HEK293 (cell line): ENCODE results near the gene GNG7.

ENCODE experiments used
- CTCF ChIA-PET: fragments of 350-600 bp; formaldehyde crosslinking; extraction: SDS; loops from one replicate; lab custom pipeline; 2021; ENCODE audit warnings: antibody characterized with exemption; lab: Yijun Ruan, JAX
- POLR2A ChIA-PET: fragments of 300-600 bp; formaldehyde crosslinking; extraction: SDS; loops from one replicate; lab custom pipeline; 2020; ENCODE audit warnings: antibody characterized with exemption, inconsistent platforms; lab: Yijun Ruan, JAX
- H3K27ac ChIP-seq: fragments of 200-500 bp; sonication (Bioruptor generic); 2 replicates; pipeline ENCODE4 v1.5.1; 2014; ENCODE audit warnings: low read depth, low read length, control low read depth, inconsistent platforms; ENCODE audit errors: extremely low read depth
- H3K36me3 ChIP-seq, 2 experiments: fragments of 200-500 bp in 1 of 2; sonication (Bioruptor generic) in 1 of 2; 1 replicate in 1 of 2; 2 replicates in 1 of 2; pipeline ENCODE4 v1.5.1; 2014 to 2017; ENCODE audit warnings: inconsistent platforms in 2 of 2, low read length in 2 of 2; ENCODE audit not compliant: control insufficient read depth in 2 of 2, insufficient read depth in 1 of 2
- H3K4me1 ChIP-seq: fragments of 200-500 bp; sonication (Bioruptor generic); 2 replicates; pipeline ENCODE4 v1.5.1; 2014; ENCODE audit warnings: mild to moderate bottlenecking, low read length, inconsistent platforms; ENCODE audit not compliant: control insufficient read depth, insufficient read depth
- H3K4me3 ChIP-seq: 2 replicates; pipeline ENCODE4 v1.5.1; 2011; ENCODE audit warnings: low read depth, mild to moderate bottlenecking, control low read depth, low read length, moderate library complexity
- H3K9me3 ChIP-seq: fragments of 200-500 bp; sonication (Bioruptor generic); 2 replicates; pipeline ENCODE4 v1.5.1; 2014; ENCODE audit warnings: low read depth, low read length, inconsistent platforms; ENCODE audit not compliant: control insufficient read depth, insufficient read depth
- KLF10 ChIP-seq: fragments of 450-650 bp; IDR thresholded peaks from 2 replicates; pipeline ENCODE4 v1.5.1; 2018; ENCODE audit warnings: missing biosample characterization, mild to moderate bottlenecking, missing genetic modification characterization
- KLF16 ChIP-seq: fragments of 450-650 bp; formaldehyde crosslinking; IDR thresholded peaks from 2 replicates; pipeline ENCODE4 v1.5.1; 2017; ENCODE audit warnings: missing biosample characterization, missing genetic modification characterization
- KLF8 ChIP-seq: fragments of 450-650 bp; formaldehyde crosslinking; IDR thresholded peaks from 2 replicates; pipeline ENCODE4 v1.5.1; 2016; ENCODE audit warnings: missing biosample characterization, missing genetic modification characterization
- KLF9 ChIP-seq: fragments of 450-650 bp; formaldehyde crosslinking; IDR thresholded peaks from 2 replicates; pipeline ENCODE4 v1.5.1; 2016; ENCODE audit warnings: missing biosample characterization, missing genetic modification characterization, low read depth
- OSR2 ChIP-seq: fragments of 450-650 bp; formaldehyde crosslinking; IDR thresholded peaks from 2 replicates; pipeline ENCODE4 v1.5.1; 2016; ENCODE audit warnings: missing biosample characterization, missing genetic modification characterization
- REPIN1 ChIP-seq: fragments of 450-650 bp; formaldehyde crosslinking; IDR thresholded peaks from 2 replicates; pipeline ENCODE4 v1.5.1; 2017; ENCODE audit warnings: missing biosample characterization, missing genetic modification characterization, low read depth
- ZNF157 ChIP-seq: fragments of 450-650 bp; formaldehyde crosslinking; IDR thresholded peaks from 2 replicates; pipeline ENCODE4 v1.5.1; 2016; ENCODE audit warnings: missing biosample characterization, missing genetic modification characterization
- ZNF335 ChIP-seq: fragments of 450-650 bp; formaldehyde crosslinking; conservative IDR thresholded peaks from 2 replicates; pipeline ENCODE4 v1.5.1; 2016; ENCODE audit warnings: missing biosample characterization, missing genetic modification characterization
- ZNF501 ChIP-seq: fragments of 450-650 bp; formaldehyde crosslinking; IDR thresholded peaks from 2 replicates; pipeline ENCODE4 v1.5.1; 2016; ENCODE audit warnings: missing biosample characterization, missing genetic modification characterization
- ZNF510 ChIP-seq: fragments of 450-650 bp; formaldehyde crosslinking; IDR thresholded peaks from 2 replicates; pipeline ENCODE4 v1.5.1; 2018; ENCODE audit warnings: mild to moderate bottlenecking, missing genetic modification characterization, missing biosample characterization; ENCODE audit not compliant: insufficient replicate concordance
- ZNF514 ChIP-seq: fragments of 450-650 bp; formaldehyde crosslinking; IDR thresholded peaks from 2 replicates; pipeline ENCODE4 v1.5.1; 2016; ENCODE audit warnings: missing biosample characterization, missing genetic modification characterization
- ZNF626 ChIP-seq: fragments of 450-650 bp; sonication (Bioruptor Pico); formaldehyde crosslinking; IDR thresholded peaks from 2 replicates; pipeline ENCODE4 v1.5.1; 2018; ENCODE audit warnings: missing biosample characterization, missing genetic modification characterization, inconsistent platforms
- ZSCAN23 ChIP-seq: fragments of 450-650 bp; formaldehyde crosslinking; IDR thresholded peaks from 2 replicates; pipeline ENCODE4 v1.5.1; 2016; ENCODE audit warnings: missing biosample characterization, missing genetic modification characterization
- TF ChIP-seq, protein P1 (sequence below): fragments of 450-650 bp; formaldehyde crosslinking; IDR thresholded peaks from 2 replicates; pipeline ENCODE4 v1.5.1; 2016; ENCODE audit warnings: missing biosample characterization, missing genetic modification characterization
- TF ChIP-seq, protein P2 (sequence below): fragments of 450-650 bp; formaldehyde crosslinking; IDR thresholded peaks from 2 replicates; pipeline ENCODE4 v1.5.1; 2016; ENCODE audit warnings: missing biosample characterization, missing genetic modification characterization
- TF ChIP-seq, protein P3 (sequence below): fragments of 450-650 bp; formaldehyde crosslinking; IDR thresholded peaks from 2 replicates; pipeline ENCODE4 v1.5.1; 2016; ENCODE audit warnings: missing biosample characterization, missing genetic modification characterization
- TF ChIP-seq, protein P4 (sequence below): fragments of 450-650 bp; formaldehyde crosslinking; IDR thresholded peaks from 2 replicates; pipeline ENCODE4 v1.5.1; 2016; ENCODE audit warnings: missing biosample characterization, missing genetic modification characterization, low read depth
- TF ChIP-seq, protein P5 (sequence below): fragments of 450-650 bp; formaldehyde crosslinking; IDR thresholded peaks from 2 replicates; pipeline ENCODE4 v1.5.1; 2016; ENCODE audit warnings: missing biosample characterization, missing genetic modification characterization

The GNG7 gene

DNA sequence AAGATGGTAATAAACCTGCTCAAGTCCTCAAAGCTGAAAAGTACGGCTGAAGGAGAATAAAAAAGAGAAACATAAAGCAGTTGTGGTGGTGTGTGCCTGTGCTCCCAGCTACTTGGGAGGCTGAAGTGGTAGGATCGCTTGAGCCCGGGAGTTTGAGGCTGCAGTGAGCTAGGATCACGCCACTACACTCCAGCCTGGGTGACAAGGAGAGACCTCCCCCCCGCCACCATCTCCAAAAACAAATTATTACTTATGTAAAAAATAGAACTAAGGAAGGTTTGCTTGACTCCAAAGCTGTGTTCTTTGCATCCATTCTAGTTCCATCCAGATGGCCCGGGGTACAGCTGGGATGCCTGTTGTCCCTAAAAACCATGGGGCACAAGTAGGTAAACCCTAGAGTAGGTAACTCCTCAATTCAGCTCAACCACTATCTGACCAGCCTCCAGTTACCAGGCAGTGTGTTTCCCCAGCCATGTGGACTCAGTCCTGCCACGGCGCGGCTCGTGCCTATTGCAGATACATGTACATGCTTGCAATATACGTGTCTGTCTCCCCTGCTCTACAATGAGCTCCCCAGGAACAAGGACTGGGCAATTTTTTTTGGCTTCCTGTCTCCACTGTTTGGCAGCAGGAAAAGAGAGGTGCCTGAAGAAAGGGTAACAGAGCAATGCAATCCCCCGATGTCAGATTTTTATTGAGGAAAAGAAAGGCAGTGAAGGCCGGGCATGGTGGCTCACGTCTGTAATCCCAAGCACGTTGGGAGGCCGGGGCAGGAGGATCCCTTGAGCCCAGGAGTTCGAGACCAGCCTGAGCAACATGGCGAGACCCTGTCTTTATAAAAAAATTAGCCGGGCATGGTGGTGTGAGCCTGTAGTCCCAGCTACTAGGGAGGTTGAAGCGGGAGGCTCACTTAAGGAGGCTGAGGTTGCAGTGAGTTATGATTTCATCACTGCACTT is 101.3 kb downstream of the GNG7 start:
- POLR2A ChIA-PET, result interaction anchor here (0.9 to 3.8 kb wide), 2 partner anchors 10 to 124 kb away, joined by 3 to 105 read pairs; partner anchors contain the start of gene GADD45B
- CTCF ChIA-PET, result interaction anchor here (0.6 to 2.6 kb wide), 8 partner anchors 10 to 709 kb away, joined by 3 to 14 read pairs (median 6); no protein-coding TSS in a partner anchor

More for the DNA sequence above, 101.3 kb downstream of the GNG7 start:
- Histone ChIP-seq H3K4me1 (no peaks in the 10 kb centered on the region), H3K27ac (no peak overlapping the region), H3K9me3 (no peaks in the 10 kb centered on the region), H3K4me3 (no peak overlapping the region), H3K36me3 (no peaks in the 10 kb centered on the region)
- TF ChIP-seq ZNF501 (no peak), ZNF157 (peak; percentile 99), ZNF335 (no peak), ZNF626 (no peak), KLF16 (tag by site-specific recombination) (no peak), KLF10 (no peak), ZNF514 (tag by site-specific recombination) (no peak), KLF8 (no peak), ZNF510 (tag by site-specific recombination) (no peak), KLF9 (no peak), OSR2 (no peak), REPIN1 (tag by site-specific recombination) (no peak), ZSCAN23 (tag by site-specific recombination) (no peak)
- TF ChIP-seq, protein P1, sequence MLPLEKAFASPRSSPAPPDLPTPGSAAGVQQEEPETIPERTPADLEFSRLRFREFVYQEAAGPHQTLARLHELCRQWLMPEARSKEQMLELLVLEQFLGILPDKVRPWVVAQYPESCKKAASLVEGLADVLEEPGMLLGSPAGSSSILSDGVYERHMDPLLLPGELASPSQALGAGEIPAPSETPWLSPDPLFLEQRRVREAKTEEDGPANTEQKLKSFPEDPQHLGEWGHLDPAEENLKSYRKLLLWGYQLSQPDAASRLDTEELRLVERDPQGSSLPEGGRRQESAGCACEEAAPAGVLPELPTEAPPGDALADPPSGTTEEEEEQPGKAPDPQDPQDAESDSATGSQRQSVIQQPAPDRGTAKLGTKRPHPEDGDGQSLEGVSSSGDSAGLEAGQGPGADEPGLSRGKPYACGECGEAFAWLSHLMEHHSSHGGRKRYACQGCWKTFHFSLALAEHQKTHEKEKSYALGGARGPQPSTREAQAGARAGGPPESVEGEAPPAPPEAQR (tag by site-specific recombination), result no peak
- TF ChIP-seq, protein P2, sequence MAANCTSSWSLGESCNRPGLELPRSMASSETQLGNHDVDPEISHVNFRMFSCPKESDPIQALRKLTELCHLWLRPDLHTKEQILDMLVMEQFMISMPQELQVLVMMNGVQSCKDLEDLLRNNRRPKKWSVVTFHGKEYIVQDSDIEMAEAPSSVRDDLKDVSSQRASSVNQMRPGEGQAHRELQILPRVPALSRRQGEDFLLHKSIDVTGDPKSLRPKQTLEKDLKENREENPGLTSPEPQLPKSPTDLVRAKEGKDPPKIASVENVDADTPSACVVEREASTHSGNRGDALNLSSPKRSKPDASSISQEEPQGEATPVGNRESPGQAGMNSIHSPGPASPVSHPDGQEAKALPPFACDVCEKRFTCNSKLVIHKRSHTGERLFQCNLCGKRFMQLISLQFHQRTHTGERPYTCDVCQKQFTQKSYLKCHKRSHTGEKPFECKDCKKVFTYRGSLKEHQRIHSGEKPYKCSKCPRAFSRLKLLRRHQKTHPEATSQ (tag by site-specific recombination), result no peak
- TF ChIP-seq, protein P3, sequence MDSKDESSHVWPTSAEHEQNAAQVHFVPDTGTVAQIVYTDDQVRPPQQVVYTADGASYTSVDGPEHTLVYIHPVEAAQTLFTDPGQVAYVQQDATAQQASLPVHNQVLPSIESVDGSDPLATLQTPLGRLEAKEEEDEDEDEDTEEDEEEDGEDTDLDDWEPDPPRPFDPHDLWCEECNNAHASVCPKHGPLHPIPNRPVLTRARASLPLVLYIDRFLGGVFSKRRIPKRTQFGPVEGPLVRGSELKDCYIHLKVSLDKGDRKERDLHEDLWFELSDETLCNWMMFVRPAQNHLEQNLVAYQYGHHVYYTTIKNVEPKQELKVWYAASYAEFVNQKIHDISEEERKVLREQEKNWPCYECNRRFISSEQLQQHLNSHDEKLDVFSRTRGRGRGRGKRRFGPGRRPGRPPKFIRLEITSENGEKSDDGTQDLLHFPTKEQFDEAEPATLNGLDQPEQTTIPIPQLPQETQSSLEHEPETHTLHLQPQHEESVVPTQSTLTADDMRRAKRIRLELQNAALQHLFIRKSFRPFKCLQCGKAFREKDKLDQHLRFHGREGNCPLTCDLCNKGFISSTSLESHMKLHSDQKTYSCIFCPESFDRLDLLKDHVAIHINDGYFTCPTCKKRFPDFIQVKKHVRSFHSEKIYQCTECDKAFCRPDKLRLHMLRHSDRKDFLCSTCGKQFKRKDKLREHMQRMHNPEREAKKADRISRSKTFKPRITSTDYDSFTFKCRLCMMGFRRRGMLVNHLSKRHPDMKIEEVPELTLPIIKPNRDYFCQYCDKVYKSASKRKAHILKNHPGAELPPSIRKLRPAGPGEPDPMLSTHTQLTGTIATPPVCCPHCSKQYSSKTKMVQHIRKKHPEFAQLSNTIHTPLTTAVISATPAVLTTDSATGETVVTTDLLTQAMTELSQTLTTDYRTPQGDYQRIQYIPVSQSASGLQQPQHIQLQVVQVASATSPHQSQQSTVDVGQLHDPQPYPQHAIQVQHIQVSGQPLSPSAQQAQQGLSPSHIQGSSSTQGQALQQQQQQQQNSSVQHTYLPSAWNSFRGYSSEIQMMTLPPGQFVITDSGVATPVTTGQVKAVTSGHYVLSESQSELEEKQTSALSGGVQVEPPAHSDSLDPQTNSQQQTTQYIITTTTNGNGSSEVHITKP (tag by site-specific recombination), result peak; percentile 44
- TF ChIP-seq, protein P4, sequence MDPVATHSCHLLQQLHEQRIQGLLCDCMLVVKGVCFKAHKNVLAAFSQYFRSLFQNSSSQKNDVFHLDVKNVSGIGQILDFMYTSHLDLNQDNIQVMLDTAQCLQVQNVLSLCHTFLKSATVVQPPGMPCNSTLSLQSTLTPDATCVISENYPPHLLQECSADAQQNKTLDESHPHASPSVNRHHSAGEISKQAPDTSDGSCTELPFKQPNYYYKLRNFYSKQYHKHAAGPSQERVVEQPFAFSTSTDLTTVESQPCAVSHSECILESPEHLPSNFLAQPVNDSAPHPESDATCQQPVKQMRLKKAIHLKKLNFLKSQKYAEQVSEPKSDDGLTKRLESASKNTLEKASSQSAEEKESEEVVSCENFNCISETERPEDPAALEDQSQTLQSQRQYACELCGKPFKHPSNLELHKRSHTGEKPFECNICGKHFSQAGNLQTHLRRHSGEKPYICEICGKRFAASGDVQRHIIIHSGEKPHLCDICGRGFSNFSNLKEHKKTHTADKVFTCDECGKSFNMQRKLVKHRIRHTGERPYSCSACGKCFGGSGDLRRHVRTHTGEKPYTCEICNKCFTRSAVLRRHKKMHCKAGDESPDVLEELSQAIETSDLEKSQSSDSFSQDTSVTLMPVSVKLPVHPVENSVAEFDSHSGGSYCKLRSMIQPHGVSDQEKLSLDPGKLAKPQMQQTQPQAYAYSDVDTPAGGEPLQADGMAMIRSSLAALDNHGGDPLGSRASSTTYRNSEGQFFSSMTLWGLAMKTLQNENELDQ (tag by site-specific recombination), result no peak
- TF ChIP-seq, protein P5, sequence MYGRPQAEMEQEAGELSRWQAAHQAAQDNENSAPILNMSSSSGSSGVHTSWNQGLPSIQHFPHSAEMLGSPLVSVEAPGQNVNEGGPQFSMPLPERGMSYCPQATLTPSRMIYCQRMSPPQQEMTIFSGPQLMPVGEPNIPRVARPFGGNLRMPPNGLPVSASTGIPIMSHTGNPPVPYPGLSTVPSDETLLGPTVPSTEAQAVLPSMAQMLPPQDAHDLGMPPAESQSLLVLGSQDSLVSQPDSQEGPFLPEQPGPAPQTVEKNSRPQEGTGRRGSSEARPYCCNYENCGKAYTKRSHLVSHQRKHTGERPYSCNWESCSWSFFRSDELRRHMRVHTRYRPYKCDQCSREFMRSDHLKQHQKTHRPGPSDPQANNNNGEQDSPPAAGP (tag by site-specific recombination), result no peak
